ENCODE results near the gene PEA15. TPM values are rescaled to one million over a fixed set of nuclear protein-coding genes. Genes with fewer than 3 reads are reported as not detected.

PEA15 gene
- polyA plus RNA-seq, 10 donors: 121 to 156 (median 135) TPM

GRCh38 chr1:160236806-160237205, 31.6 kb downstream of the PEA15 start:
- DNase-seq: no peak

GRCh38 chr1:160237558-160237957, 32.4 kb downstream of the PEA15 start:
- DNase-seq: no peak

DNA sequence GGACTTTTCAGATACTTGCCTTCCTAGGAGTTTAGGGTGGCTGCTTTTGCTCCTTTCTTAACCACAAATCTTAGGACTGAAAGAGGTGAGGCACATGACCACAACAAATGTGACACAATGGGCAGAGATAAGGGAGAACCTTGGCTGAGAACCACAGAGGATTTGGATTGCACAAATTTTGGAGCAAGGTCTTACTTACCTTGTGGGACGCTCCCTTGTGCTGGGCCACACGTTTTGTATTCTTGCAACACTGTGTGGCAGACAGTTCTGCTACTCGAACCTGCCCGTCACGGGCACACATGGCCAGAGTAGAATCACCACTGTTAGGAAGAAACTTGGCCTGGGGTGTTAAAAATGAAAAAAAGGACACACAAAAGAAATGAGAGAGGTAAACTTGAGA, 33.2 kb downstream of the PEA15 start:
- no peak for DNase-seq

- no peak for DNase-seq
These were observed 34.6 kb downstream of the PEA15 start for GRCh38 chr1:160239582-160240299.

DNA sequence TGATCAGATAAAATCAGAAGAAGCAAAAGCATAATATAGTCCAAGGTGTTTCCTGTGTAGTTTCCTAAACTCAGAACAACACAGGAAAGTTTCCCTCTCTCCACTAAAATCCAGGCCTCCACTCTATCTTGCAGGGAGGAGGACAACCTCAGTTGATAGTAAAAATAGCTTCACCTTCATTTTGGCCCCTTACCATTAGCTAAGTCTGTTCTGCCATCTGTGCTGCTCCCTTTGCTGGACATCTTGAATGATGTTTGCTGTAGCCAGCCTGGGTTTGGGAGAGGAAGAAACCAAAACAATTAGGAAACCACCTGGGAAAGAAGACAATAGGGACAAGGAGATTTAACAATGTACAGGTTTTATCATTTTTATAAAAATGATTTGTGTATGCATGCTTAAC, 38.6 kb downstream of the PEA15 start:
- no peak for DNase-seq

DNA sequence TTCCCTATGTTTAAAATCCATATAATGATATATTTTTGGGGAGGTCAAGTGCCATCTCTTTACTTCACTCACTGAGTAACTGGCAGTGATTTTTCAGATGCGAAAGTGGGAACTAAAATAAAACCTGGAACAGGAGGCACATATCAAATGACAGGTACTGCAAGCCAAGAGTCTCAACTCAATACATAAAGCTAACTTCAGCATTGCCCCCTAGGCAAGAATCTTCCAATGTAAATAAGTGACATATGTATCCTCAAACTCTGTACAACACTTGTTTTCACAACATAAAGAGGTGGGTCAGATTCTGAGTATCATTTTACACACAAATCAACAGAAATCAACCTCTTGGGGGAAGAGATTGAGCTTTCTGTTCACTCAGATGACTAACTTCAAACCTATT, 39.0 kb downstream of the PEA15 start:
- DNase-seq: no peak

GRCh38 chr1:160245434-160245833, 40.2 kb downstream of the PEA15 start:
- DNase-seq: no peak

- DNase-seq: no peak
These were observed 41.9 kb downstream of the PEA15 start for GRCh38 chr1:160247053-160247452.

GRCh38 chr1:160251011-160251410, 45.8 kb downstream of the PEA15 start:
- peak; percentile 34 to 80 (median 59) for DNase-seq

GRCh38 chr1:160251687-160252526, 46.7 kb downstream of the PEA15 start:
- DNase-seq: peak; percentile 72 to 87 (median 72)

- DNase-seq: no peak
These were observed 50.7 kb downstream of the PEA15 start for GRCh38 chr1:160255781-160256300.

DNA sequence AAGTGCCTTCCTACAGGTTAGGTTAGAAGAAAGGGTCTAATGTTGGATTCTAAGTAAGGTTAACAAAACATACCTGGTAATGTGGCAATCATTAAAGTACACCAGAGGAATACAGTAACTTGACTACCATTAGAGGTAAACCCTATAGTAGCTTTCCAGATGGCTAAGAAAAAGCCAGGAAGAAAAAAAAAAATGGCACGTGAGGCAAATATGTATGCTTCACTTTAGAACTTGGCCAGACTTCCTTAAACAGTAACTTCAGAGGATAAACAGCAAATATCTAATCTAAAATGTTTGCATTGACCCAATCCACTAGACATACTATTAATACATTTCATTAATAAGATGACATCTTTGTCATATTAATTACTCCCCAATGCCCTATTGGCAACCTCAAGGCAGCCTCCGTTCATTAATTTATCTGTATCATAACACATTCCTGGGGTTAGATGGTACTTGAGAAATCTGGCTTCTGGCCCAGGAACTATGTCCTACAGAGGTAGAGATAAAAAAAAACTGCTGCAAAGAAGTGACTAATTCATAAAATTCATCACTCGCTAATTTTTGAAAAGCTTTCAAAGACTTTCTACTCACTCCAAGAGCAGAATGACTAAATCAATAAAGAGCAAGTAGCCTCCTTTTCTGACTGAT, 51.3 kb downstream of the PEA15 start:
- peak in 1 of 3 donors; percentile 58 for DNase-seq

DNA sequence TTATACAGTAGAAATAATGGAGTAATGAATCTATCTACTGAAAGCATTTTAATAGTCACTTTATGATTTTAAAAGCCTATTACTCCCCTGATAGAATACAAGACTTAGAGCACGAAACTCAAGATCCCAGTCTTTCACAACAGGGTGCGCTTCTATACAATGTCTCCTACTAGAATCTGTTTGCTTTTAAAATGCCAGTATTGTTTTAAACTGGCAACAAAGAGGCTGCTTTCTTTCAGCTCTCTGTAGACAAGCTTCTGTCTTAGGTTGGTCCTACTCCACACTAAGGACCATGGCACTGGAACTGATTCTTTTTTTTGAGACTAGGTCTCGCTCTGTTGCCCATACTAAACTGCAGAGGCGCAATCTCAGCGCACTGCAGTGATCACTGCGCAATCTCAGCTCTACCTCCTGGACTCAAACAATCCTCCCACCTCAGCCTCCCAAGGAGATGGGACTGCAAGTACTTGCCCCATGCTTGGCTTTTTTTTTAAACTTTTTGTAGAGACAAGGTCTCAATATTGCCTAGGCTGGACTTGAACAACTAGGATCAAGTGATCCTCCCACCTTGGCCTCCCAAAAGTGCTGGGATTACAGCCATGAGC, 52.3 kb downstream of the PEA15 start:
- no peak for DNase-seq

GRCh38 chr1:160258177-160258798, 53.1 kb downstream of the PEA15 start:
- no peak for DNase-seq

- DNase-seq: peak in 2 of 3 donors; percentile 47 to 54
These were observed 55.5 kb downstream of the PEA15 start for GRCh38 chr1:160260406-160261382.

- peak; percentile 53 to 78 (median 64) for DNase-seq
These were observed 56.3 kb downstream of the PEA15 start for GRCh38 chr1:160261556-160261892.

- peak; percentile 98 to 100 (median 99) for DNase-seq
These were observed 57.0 kb downstream of the PEA15 start, which contains the start of gene DCAF8 for GRCh38 chr1:160261893-160262794. Gene DCAF8, minus strand, starts transcription at chr1:160262549. Its CDS starts 18,541 bp downstream, at chr1:160244008.

DNA sequence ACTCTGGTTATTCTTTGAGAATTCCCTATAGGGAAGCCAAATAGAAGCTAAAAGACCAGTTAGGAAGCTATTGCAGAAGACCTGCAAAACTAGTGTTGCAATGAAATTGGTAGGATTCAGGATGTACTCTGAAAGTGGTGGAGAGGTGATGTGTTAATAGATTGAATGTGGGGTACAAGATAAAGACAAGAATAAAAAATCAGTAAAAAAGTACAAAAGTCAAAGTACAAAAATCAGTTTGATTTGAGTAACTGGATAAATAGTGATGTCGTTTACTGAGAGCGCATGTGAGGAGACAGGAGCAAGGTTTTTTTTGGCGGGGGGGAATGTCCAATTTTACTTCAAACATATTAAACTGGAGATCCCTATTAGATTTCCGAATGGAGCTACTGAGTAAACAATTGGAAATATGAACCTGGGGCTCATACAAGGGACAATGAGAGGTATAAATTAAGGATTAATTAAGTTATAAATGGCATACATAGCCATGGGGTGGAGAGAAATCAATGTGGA, 59.7 kb downstream of the PEA15 start:
- DNase-seq: no peak
